RWPE1 (cell line): ENCODE results near the gene CRMP1.

Experiments used
- CTCF ChIA-PET: fragments of 350-600 bp; sonication (Branson Sonifier 250); formaldehyde crosslinking; extraction: SDS; loops from one replicate; lab custom pipeline; 2021; lab: Yijun Ruan, JAX
- POLR2A ChIA-PET: fragments of 400-600 bp; formaldehyde crosslinking; extraction: SDS; loops from one replicate; lab custom pipeline; 2020; ENCODE audit warnings: antibody characterized with exemption; ENCODE audit not compliant: low non-redundant PET; lab: Yijun Ruan, JAX
- DNase-seq: peaks from one replicate; pipeline ENCODE4 v3.0.0; 2012; ENCODE audit warnings: low spot score
- H3K27ac ChIP-seq: fragments of 450-650 bp; 2 replicates; pipeline ENCODE4 v1.5.1; 2017
- TF ChIP-seq, protein P1 (sequence below): fragments of 450-650 bp; conservative IDR thresholded peaks from 2 replicates; pipeline ENCODE4 v1.5.1; 2017; ENCODE audit warnings: low read depth, mild to moderate bottlenecking

The CRMP1 gene

GRCh38 chr4:5881340-5881739 lies 11.5 kb downstream of the CRMP1 start:
- TF ChIP-seq, protein P1, sequence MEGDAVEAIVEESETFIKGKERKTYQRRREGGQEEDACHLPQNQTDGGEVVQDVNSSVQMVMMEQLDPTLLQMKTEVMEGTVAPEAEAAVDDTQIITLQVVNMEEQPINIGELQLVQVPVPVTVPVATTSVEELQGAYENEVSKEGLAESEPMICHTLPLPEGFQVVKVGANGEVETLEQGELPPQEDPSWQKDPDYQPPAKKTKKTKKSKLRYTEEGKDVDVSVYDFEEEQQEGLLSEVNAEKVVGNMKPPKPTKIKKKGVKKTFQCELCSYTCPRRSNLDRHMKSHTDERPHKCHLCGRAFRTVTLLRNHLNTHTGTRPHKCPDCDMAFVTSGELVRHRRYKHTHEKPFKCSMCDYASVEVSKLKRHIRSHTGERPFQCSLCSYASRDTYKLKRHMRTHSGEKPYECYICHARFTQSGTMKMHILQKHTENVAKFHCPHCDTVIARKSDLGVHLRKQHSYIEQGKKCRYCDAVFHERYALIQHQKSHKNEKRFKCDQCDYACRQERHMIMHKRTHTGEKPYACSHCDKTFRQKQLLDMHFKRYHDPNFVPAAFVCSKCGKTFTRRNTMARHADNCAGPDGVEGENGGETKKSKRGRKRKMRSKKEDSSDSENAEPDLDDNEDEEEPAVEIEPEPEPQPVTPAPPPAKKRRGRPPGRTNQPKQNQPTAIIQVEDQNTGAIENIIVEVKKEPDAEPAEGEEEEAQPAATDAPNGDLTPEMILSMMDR = no peak
- ChIA-PET POLR2A (no interaction called here), CTCF (no interaction called here)
- no peak overlapping the region for H3K27ac ChIP-seq
- DNase-seq = no peak

DNA sequence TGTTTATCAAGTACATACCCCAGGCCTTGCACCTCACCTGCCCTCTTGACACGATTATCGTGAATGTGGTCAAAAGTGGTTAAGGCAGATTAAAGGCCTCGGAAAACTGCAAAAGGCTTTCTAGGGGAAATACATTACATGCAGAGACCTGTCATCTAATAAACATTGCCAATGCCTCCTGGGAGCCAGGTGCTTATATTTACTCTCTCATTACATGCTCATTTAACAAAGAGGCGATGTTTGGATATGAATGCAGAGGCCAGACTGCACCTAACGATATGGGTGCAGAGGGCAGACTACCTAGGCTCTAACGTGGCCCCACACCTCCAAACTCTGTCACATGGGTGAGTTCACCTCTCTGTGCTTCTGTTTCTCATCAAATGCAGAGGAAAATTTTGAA lies 14.5 kb downstream of the CRMP1 start:
- no peak overlapping the region for H3K27ac ChIP-seq
- ChIA-PET CTCF (no interaction called here), POLR2A (no interaction called here)
- TF ChIP-seq, protein P1 = no peak
- DNase-seq = no peak

GRCh38 chr4:5877392-5877791 lies 15.5 kb downstream of the CRMP1 start:
- no peak overlapping the region for H3K27ac ChIP-seq
- CTCF ChIA-PET = interaction anchor here (0.6 kb wide), 1 partner anchor 669 kb away, joined by 3 read pairs; no protein-coding TSS in a partner anchor
- no peak for DNase-seq
- POLR2A ChIA-PET = no interaction called here
- TF ChIP-seq, protein P1 = no peak

DNA sequence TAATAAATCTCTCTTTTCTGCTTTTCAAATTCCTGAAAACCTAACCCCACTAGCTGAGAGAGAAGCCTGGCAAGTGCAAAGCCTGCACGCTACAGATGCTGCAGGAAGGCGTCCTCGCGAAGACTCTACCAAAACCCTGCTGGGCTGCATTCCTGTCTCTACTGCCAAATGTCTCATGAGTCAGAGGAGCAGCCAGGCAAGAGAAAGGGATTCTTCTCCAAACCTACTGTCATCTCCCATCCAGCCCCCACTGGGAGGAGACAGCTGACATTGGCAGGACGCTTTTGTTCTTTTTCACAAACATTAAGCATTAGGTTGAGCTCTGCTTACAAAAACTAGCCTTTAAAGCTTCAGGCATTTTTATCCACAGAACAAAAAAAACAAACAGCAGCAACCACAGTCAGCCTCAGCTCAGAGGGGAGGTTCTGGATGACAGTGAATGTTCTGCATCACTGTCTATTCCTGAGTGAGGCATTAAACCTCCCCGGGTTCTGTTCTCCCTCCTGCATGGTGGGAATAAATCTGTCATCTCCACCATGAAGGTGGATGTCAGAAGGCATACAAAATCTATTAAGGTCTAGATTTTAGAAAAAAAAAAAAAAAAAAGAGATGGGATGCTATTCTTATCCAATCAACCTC lies 18.0 kb downstream of the CRMP1 start:
- CTCF ChIA-PET = interaction anchor here (0.6 kb wide), 1 partner anchor 416 kb away, joined by 3 read pairs; no protein-coding TSS in a partner anchor
- POLR2A ChIA-PET = no interaction called here
- H3K27ac ChIP-seq = no peak overlapping the region
- peak; percentile 26 for DNase-seq
- TF ChIP-seq, protein P1 = no peak

- TF ChIP-seq, protein P1 = no peak
Observed at GRCh38 chr4:5870701-5871100, 22.2 kb downstream of the CRMP1 start.

DNA sequence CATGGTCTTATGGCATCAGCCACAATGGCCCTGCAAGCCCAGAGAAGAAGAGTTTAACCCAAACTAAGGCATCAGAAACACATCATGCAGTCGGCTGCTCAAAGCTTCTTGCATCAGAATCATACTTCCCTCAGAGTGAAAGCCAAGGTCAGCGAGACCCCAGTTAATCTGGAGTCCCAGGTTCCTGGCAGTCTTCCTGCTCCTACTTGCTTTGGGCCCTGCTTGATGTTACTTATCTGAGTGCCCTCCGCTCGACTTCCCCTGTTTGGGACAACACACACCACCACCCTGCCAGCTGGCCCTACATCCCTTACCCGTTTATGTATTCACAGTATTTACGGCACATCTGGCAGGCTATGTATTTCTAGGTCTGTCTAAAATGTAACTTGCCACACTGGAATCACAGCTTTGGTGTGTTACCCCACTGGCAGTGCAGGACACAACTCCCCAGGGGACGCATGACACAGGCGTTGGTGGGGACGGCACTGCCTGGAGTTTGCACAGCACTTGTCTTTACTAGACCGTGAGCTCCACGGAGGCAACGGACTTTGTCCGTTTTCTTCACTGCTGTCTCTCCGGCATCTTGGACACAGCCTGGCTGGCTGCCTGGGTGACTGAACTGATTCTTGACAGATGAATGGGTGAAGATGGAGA lies 22.8 kb downstream of the CRMP1 start:
- H3K27ac ChIP-seq = no peak overlapping the region
- TF ChIP-seq, protein P1 = no peak
- POLR2A ChIA-PET = no interaction called here
- no peak for DNase-seq
- CTCF ChIA-PET = no interaction called here

More at GRCh38 chr4:5870701-5871100, 22.2 kb downstream of the CRMP1 start:
- H3K27ac ChIP-seq = no peak overlapping the region
- DNase-seq = no peak
- ChIA-PET CTCF (no interaction called here), POLR2A (no interaction called here)
